K562 treated with DMSO at 1 percent for 12 hours (cell line): Measurements from ENCODE around the gene ZMAT1. TPM values are rescaled to one million over a fixed set of nuclear protein-coding genes. Genes with fewer than 3 reads are reported as not detected.

ENCODE experiments used
- total RNA-seq: library from RNA; unstranded; fragments of 300-600 nt; gene quantifications from 2 replicates; pipeline ENCODE4 v1.2.3, GENCODE V29; 2022; ENCODE audit not compliant: insufficient read depth

ZMAT1 gene
- total RNA-seq = 0.33 and 0.39 TPM in 2 replicates

DNA sequence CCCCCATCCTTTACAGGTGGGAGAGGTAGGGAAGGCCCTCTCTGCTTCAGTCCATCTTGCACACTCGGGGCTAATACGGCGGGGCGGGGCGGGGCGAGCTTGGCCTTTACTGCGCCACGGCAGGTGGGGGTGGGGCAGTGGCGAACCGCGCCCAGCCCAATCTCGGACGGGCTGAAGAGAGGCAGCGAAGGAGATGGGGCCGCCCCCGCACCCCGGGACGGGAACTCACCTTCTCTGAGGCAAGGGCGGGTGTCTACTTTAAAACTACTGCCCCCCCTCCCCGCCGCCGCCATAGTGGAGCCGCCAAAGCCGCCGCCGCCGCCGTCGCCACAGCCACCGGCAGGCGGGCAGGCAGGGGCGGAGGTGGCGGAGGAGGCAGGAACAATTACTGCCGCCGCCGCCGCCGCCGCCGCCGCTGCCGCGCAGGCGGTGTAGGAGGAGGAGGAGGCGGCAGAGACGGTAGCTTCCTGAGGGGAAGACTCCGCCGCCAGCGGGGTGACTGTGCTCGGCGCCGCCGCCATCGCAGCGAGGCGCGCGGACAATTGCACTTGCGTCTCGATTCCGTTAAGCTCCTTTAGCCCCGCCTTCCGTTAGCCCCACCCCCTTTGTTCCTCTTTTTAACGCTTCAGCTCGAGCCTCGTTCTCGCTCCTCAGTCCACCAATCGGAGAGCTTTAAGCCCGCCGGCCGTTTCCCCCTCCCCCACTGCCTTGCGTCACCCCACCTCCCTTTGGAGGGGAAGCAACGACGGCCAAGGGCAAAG lies at the start of gene ZMAT1:
TSS of gene ZMAT1 (minus strand) at position 540 of the 761 bp plus-strand sequence. CDS start at position 521, 19 bp downstream.

Other genes starting within 250 kb of the ZMAT1 start
- gene TCEAL2, start 193.7 kb upstream of the ZMAT1 start, total RNA-seq = not detected in 2 replicates
- gene TCEAL6, start 210.5 kb upstream of the ZMAT1 start, total RNA-seq = not detected in 2 replicates
- 5.1 and 5.6 TPM in 2 replicates for gene BEX5, start 223.9 kb upstream of the ZMAT1 start, total RNA-seq